NCI-H2196 (cell line): ENCODE measurements around the gene GRID1.

Experiments used
- DNase-seq: peaks from one replicate; lab custom pipeline; 2025; ENCODE audit not compliant: unreplicated experiment; lab: John Stamatoyannopoulos, UW

The GRID1 gene

DNA sequence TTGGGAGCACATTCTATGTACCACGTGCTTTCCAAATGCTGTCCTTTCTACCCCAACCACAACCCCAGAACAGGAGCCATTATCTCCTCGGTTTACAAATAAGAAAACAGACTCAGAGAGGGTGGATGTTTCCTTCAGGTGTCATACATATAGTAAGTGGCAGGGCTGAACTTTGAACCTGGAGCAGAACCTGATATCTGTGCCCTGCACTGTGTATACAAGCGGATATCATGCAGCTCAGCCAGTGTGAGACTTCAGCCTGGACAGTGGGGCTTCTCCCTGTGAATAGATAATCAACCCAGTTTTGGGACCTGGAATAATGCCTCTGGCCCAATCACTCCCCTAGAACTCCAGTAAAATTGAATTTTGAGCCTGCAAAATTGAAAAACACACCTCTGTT, 341.1 kb downstream of the GRID1 start:
- DNase-seq: no peak

DNA sequence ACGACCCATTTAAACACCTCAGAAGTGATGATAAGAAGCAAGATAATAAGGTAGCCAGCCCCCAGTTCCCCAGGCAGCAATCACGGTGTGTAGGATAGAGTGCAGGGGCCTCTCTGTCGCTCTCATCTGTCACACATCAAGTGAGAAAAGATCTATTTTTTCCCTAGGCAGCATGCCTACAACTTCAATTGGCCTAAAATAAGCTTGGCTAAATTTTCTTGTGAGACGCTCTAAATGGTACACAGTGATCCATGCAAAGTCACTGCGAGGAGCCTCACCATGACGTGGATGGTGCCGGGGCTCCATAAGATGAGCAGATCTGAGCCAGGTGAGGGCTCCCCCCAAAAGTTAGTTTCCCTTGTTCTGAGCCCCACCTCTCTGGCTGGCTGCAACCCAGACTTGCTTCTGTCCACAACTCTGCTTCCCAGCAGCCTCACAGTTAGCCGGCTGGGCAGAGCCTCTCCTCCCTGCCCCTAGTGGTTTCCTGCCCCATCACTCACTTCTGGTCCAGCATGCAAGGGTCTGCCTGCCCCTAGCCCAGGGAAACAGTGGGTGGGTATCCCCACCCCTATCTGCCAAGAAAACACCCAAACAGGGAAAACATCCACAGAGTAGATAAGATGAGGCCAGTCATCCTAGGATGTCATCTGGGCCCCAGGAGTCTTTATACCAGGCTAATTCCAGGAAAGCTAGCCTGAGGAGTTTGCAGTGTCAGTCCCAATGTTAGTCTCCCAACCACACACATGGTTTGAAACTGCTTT, 342.1 kb downstream of the GRID1 start:
- no peak for DNase-seq

DNA sequence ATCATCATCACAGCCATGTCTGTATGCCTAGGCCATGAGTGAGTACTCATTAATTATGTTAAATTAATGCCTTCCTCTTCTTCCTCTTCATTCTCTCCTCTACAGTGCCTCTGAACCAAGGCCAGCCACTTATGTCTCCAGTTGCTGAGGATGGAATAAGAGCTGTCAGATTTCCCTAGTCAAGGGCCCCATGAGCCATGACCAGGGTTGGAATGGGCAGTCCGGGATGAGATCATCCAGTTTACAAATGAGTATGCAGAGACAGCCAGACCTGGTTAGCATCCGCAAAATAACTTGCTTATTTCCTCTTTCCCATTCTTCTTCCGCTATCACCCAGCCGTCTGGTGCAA, 342.7 kb downstream of the GRID1 start:
- no peak for DNase-seq

DNA sequence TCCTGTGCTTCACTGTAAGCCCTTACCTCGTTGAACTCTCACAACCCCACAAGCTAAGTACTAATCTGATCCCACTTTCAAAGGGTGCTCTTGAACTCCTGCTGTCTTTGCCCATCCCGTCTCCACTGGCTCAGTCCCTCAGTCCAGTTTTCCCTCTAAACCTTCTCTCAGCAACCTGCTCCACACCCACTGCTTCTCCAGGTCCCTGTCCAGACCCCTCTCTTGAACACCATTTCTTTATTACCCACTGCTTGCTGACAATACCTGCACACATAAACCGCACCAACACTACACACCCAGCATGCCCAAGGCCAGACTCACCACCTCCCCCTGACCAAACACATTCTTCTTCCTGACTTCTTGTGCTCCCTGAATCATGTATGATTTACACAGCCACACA, 343.3 kb downstream of the GRID1 start:
- no peak for DNase-seq

DNA sequence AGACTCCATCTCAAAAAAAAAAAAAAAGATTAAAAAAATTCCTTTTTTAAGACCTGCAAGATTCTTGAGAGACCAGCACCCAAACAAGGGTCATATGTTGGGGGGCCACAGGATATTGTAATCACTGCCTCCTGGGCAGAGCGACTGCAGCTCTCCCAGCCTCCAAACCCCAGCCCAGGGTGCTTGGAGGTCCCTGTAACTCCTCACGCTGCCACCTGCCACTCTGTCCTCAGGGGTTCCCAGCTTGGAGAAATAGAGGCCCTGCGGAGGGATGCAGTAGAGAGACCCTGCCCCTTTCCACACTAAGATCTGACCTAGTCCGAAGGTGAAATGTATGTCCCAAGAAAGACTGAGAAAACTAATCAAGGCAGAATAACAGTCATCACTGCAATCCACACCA, 343.7 kb downstream of the GRID1 start:
- no peak for DNase-seq

DNA sequence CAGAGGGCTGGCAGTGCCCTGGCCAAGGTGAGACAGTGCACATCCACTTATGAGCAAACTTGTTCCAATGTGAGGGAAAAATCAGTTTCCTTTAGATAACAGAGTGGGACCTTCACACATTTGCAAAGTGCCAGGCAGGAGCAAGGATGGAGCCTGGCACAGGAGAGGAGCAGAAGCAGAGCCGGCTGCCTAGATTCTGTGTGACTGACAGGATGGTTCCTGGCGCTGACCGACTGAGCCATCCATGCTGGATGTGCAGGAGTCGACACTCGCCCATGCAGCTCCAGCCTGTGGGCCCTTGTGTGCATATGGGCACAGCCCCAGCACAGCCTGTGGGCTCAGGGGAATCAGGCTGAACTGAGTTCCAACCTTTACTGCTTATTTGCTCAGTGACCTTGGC, 346.5 kb downstream of the GRID1 start:
- DNase-seq: no peak

DNA sequence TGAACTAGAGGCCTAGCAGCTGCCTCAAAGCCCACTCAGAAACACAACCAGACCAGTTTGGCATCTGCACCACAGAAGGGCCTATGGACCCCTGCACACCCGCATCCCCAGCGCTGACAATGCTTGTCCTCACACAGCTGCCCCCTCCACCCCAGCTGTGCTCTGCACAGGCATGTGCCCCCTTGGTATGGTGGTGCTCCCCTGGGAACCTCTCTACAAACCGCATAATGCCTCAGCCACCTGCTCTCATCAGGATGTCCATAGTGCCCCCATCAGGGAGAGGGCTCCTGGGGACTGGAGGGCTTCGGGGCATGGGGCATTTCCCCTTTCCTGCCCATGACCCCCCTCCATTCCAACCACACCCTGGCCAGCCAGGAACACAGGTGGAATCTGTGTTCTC, 347.5 kb downstream of the GRID1 start:
- no peak for DNase-seq

DNA sequence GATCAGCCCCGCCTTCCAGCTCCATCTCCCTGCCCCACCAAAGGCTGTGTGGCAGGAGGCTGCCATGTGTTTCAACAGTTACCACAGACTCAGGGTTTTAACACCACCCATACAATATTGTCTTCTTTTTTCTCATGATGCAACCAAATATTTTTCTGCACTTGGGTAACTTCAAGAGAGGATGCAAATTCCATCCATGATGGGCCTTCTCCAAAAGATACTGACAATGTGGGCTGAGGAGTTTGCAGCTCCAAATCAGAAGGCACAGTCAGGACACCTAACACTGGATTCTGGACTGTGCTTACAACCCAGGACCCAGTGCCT, 347.9 kb downstream of the GRID1 start:
- DNase-seq: no peak

DNA sequence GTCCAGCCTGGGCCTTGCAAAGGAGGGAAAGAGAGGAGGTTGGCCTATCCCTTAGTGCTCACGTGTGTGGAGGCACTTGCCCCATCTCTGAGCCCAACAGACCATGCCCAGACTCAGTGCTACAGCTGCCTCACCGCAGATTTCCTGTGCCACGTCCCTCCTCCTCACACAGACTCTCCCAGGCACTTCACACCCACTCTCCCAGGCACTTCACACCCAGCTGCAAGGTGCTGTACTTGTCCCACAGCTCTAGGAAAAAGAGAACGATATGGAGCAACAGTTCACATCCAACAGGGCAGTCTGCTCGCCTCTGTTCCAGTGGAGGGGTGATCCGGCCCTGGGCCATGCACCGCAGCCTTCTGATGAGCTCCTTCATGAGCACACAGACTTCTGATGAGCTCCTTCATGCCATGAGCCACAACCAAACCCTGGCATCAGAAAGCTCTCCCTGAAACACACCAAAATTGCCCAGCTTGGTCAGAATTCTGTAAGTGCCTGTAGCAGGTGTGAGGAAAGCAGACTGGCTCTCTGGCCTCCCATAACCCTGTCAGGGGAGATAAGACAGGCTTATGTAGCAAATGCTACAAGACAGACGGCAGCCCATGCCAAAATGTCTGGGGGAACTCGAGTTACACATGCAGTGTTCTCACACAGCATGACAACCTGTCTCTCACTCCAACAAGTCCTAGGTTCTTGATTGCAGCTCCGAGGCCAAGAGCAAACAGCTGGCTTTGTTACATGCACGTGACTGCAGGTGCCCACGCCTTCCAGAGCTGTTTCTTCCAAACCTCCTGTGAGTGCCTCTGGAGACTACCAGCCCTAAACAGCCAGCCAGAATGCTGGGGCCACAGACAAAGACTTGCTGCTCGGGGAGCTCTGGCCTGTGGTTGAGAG, 348.5 kb downstream of the GRID1 start:
- DNase-seq: peak; percentile 29

DNA sequence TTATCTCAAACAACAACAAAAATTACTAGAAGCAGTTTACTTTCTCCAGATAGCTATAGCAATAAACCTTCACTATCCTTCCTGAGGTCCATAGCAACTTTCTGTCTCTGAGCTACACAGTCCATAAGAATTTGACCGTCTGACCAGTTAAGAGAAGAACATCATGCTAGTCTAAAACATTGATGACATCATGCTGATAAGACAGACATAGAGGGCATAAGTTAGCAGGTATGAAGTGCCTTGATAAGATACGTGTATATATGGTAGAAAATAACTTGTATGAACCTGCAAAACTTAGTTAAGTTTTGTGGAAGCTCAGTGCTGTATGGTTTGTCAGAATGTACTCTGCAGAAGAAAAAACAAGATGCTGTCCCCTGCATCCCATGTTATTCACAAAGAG, 353.0 kb downstream of the GRID1 start:
- DNase-seq: no peak

DNA sequence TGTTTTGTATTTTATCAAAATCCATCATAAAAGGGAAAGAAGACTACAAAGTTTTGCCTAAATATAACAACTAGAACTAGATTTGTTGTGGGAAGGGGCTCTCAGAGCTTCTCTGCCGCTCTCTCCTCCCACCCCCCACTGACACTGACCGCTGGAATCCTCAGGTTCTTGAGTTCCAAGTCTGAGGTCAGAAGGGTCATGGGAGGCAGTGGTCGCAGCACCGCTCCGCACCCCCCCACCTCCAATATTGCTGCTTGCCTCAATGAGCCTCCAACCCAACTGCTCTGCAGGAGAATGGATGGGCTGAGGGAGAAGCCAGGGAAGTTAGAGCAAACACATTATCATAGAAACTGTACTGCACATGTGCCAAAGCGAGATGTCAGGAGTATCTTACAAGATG, 359.4 kb downstream of the GRID1 start:
- DNase-seq: no peak

DNA sequence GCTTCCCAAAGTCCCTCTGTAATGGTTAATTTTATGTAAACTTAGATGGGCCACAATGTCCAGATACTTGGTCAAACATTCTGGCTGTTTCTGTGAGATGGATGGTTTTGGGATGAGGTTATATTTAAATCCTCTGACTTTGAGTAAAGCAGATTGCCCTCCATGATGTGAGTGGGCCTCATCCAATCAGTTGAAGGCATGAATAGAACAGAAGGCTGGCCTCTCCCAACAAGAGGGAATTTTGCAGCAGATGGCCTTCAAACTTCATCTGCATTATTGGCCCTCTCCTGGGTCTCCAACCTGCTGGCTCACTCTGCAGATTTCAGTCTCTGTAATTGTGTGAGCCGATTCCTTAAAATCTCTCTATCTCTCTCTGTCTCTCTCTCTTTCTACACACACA, 362.3 kb downstream of the GRID1 start:
- DNase-seq: no peak

DNA sequence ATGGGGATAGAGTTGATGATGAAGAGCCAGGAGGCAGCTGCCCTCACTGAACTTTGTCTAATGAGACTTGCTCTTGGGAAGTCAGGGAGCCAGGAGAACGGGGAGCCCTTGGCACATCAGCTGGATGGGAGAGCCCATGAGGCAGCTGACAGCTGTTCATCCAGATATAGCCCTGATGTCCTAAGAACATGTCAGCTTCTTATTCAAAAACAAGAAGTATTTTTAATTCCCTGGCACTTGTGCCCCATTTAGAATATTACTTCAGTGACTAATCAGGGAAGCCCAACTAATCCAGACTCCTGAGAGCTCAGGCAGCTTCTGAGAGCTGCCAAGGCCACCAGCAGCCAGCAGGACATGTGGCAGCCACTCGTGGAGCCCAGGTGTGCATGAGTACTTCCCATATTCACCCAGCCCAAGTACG, 363.4 kb downstream of the GRID1 start:
- no peak for DNase-seq

DNA sequence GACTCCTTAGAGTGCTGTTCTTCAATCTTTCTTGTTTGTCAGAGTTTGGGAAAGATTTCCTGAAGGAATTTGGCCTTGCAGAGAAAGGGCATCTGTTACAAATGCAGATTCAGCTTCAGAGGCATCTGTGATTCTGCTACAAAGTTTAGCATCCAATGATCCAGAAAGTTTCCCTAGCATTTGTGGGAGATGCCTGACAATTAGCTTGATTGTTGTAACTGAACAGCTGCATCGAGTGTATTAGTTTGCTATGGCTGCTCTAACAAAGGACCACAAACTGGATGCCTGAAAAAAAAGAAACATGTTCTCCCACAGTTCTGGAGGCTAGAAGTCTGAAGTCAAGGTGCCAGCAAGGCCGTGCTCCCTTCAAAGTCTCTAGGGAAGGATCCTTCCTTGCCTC, 365.1 kb downstream of the GRID1 start:
- no peak for DNase-seq

DNA sequence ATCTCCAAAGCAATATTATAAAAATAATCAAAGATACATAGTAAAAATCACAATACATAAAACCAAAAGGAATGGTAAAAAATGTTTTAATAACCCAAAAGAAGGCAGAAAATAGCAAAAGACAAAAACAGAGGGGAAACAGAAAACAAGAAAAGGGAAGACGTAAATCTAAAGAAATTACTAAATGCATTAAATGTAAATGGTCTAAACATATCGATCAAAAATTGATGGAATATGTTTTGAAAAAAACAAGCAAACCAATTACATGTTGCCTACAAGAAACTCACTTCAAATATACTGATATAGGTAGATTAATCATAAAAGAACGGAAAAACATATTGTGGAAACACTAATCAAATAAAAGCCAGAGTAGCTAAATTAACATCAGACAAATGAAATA, 369.1 kb downstream of the GRID1 start:
- DNase-seq: no peak

DNA sequence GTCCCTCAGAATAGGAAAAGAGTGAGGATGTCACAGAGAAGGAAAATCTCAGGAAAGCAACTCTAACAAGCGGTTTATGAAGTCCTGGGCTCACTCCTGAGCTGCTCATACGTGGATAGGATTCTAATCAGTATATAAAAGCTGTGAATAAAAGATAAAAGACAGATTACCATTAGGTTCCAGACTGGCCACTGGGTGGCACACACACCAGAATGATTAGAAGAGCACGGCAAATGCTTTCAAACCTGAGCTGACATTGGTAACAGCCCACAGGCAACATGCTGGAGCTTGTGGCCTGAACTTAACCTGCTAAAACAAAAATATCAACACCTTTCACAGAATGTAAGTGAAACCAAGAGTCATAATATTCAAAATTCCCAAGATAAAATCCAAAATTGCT, 370.8 kb downstream of the GRID1 start:
- no peak for DNase-seq

DNA sequence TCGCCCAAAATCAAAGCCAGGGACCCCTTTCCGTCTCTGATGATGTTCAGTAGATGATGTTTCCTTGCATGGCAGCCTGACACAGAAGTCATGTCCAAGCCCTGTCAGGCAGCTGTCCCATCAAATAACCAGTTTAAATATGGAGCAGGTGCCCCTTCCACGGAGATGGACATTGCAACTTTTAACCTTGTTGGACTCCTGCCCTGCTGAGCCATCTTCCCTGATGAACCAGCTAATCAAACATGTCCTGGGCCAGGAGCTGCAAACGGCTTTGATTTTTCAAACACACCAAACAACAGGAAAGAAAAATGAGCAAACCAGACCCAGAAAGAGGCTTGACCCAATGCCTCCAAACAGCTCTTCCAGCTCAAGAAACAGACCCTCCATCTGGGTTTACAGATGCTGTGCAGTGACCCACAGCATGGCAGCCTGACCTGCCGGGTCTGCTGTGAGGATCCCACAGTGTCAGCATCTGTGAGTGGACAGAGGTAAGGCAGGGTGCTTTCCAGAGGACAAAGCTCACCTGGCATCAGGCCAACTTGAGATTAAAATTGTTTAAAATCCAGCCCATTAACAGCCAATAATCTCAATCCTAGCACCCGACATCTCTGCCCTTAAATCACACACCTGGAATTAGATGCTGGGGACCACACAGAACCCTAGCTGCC, 372.6 kb downstream of the GRID1 start:
- no peak for DNase-seq

DNA sequence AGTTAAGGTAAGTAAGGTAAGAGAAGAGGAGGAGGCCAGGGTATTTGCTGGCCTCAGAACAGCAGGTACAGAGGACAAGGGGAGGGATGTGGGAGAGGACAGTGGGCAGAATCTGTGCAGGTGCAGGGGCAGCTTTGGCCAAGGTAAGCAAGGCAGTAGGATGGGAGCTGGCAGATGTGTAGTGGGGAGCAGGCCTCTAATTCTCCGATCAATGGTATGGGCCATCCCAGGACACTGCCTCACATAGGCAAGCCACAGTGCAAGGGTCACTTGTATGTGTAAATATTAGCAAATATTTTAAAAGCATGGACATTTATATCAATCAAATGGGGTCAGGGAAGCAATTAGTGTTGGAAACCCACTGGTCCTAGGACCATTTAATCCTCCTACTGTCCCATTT, 373.5 kb downstream of the GRID1 start:
- no peak for DNase-seq

DNA sequence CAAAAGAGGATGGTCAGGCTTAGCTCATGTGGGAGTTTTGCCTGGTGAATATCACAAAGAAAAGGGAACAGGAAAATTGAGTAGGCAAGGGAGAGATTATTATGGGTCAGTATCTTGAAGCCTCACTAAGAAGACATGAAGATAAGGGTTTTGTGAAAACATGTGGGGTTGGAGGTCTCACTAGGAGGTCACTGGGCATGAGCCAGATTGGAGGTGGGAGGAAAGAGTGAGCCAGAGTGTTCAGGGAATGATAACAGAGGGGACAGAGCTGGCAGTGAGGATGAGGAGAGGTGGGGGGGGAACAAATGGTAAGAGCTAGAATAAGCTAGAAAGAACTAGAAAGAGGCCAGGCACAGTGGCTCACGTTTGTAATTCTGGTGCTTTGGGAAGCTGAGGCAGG, 374.3 kb downstream of the GRID1 start:
- DNase-seq: no peak

DNA sequence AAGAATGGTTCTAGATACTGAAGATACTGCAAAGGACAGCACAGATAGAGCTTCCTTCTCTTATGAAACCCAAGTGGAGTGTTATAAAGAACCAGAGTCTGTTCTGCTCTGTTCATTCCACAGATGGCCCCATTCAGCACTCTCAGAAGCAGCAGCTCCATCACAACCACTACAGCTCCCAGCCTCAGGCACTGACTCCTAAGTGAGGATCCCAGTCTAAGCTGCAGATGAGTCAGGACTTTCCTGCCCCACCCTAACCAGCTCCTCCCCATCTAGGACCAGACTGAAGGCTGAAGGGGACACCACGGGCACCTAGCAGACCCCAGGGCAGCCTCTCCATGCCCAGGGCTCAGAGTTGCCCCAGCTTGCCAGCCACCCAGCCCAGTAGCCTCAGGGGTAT, 379.8 kb downstream of the GRID1 start:
- no peak for DNase-seq

DNA sequence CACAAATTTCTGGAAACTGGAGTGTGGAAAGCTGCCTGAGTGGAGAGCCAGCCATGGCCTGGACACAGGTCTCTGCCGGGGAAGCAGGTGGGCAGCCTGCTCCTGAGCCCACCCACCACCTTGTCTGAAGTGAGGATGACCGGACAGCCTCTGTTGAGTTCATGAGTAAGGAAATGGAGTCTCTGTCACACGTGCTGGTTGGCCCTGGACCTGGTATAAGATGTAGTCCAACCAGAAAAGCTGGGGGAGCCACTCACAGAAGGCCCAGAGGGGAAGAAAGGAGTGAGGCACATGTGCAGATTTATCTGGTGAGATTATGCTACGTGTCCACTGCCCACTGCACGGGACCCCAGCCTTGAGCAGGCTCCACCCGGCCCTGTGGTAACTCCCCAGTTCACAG, 383.5 kb downstream of the GRID1 start:
- no peak for DNase-seq

DNA sequence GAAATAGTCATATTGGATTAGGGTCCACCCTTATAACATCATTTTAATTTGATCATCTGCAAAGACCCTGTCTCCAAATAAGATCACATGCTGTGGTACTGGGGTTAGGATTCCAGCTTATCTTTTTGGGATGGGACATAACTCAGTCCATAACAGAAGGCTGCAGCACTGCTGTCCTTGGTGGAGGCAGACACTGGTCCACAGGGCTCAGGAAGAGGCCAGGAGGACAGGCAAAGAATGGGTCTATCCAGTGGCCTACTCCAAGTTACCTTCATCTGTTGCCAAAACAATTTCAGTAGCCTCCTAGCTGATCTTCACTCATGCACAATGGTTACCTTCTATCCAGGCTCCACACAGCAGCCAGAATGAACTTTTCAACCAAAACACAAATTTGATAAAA, 387.0 kb downstream of the GRID1 start:
- no peak for DNase-seq
